HepG2 (cell line): ENCODE data around the gene KPNA3. TPM values are rescaled to one million over a fixed set of nuclear protein-coding genes. Genes with fewer than 3 reads are reported as not detected.

Source experiments
- ATAC-seq: fragments of 200-7000 bp; cut with Tn5 transposase; 3 replicates; pipeline ENCODE4 v1.9.1; 2020; ENCODE audit warnings: mild to moderate bottlenecking, moderate library complexity
- BruUV-seq: library from RNA; stranded (reverse); fragments of 400-500 nt; replicated peaks from 2 replicates; lab custom pipeline; 2021; lab: Mats Ljungman, UMichigan
- CTCF ChIA-PET: fragments of 300-600 bp; formaldehyde crosslinking; extraction: SDS; loops from one replicate; lab custom pipeline; 2021; ENCODE audit warnings: low total read pairs, inconsistent platforms, low intra/inter-chr PET ratio; lab: Yijun Ruan, JAX
- POLR2A ChIA-PET: fragments of 350-600 bp; sonication (Branson Sonifier 250); formaldehyde crosslinking; loops from one replicate; lab custom pipeline; 2020; ENCODE audit warnings: antibody characterized with exemption, inconsistent platforms; lab: Yijun Ruan, JAX
- DNase-seq: peaks from one replicate; pipeline ENCODE4 v3.0.0-alpha.2; 2015; ENCODE audit warnings: low spot score
- FAIRE-seq: peaks from 3 replicates; lab custom pipeline; 2011; peaks lifted over from hg19 to GRCh38; lab: Jason Lieb, UNC
- H2AFZ ChIP-seq: one replicate; pipeline ENCODE4 v1.6.1; 2011; ENCODE audit warnings: low read length, inconsistent platforms
- H3K27ac ChIP-seq: fragments of 300-600 bp; 3 replicates; pipeline ENCODE4 v1.8.0; 2011; ENCODE audit warnings: mixed run types, mild to moderate bottlenecking, mixed read lengths, low read length, inconsistent platforms; ENCODE audit not compliant: insufficient read depth; ENCODE audit errors: extremely low read length
- H3K27me3 ChIP-seq, 2 experiments: fragments of 200-600 bp in 1 of 2; 2 replicates in 1 of 2; 3 replicates in 1 of 2; pipeline versions ENCODE4 v1.6.0 to v1.8.0; 2011; ENCODE audit warnings: low read length in 2 of 2, mild to moderate bottlenecking in 2 of 2, moderate library complexity in 2 of 2, inconsistent platforms in 1 of 2; ENCODE audit not compliant: insufficient read depth in 2 of 2, control insufficient read depth in 1 of 2
- H3K36me3 ChIP-seq, 2 experiments: fragments of 200-600 bp in 1 of 2; replicated peaks in 1 of 2; 2 replicates in 1 of 2; 3 replicates in 1 of 2; pipeline versions ENCODE4 v1.5.1 to v1.8.0; 2011; ENCODE audit warnings: low read length in 2 of 2, inconsistent platforms in 1 of 2; ENCODE audit not compliant: insufficient read depth in 2 of 2, control insufficient read depth in 1 of 2
- H3K4me1 ChIP-seq: 2 replicates; pipeline ENCODE4 v1.5.1; 2012; ENCODE audit warnings: low read length, inconsistent platforms; ENCODE audit not compliant: insufficient read depth
- H3K4me2 ChIP-seq: 2 replicates; pipeline ENCODE4 v1.6.0; 2011; ENCODE audit warnings: low read depth, low read length, inconsistent platforms
- H3K4me3 ChIP-seq, 3 experiments: fragments of 200-600 bp in 1 of 3; sonication (generic), shearing (Covaris generic) in 1 of 3; replicated peaks in 1 of 3; 2 replicates each; pipeline ENCODE4 v1.5.1; 2011 to 2016; ENCODE audit warnings: low read length in 3 of 3, inconsistent platforms in 2 of 3, low read depth in 2 of 3, mild to moderate bottlenecking in 2 of 3, control low read depth in 1 of 3, mixed read lengths in 1 of 3; ENCODE audit not compliant: insufficient read depth in 1 of 3
- H3K79me2 ChIP-seq: one replicate; pipeline ENCODE4 v1.6.1; 2011; ENCODE audit warnings: low read length, inconsistent platforms; ENCODE audit not compliant: insufficient read depth
- H3K9ac ChIP-seq: 2 replicates; pipeline ENCODE4 v1.6.0; 2011; ENCODE audit warnings: mild to moderate bottlenecking, low read depth, low read length, inconsistent platforms; ENCODE audit not compliant: insufficient read depth
- H3K9me3 ChIP-seq: 2 replicates; pipeline ENCODE4 v1.5.1; 2012; ENCODE audit warnings: mild to moderate bottlenecking, low read length
- H4K20me1 ChIP-seq: 2 replicates; pipeline ENCODE4 v1.6.0; 2011; ENCODE audit warnings: inconsistent platforms, mild to moderate bottlenecking, low read length, moderate library complexity; ENCODE audit not compliant: insufficient read depth
- BCL6 ChIP-seq: IDR thresholded peaks from 2 replicates; pipeline ENCODE4 v1.6.1; 2016; ENCODE audit warnings: missing genetic modification reagents, missing compliant biosample characterization
- CEBPB ChIP-seq: IDR thresholded peaks from 2 replicates; pipeline ENCODE4 v1.6.1; 2011; ENCODE audit warnings: low read depth, low read length, improper control_type of control experiment, borderline replicate concordance
- GATAD2A ChIP-seq: IDR thresholded peaks from 2 replicates; pipeline ENCODE4 v1.6.1; 2016
- HMG20B ChIP-seq: conservative IDR thresholded peaks from 2 replicates; pipeline ENCODE4 v1.6.1; 2016; ENCODE audit warnings: missing genetic modification reagents, missing compliant biosample characterization
- ISL2 ChIP-seq: sonication (generic); formaldehyde crosslinking; IDR thresholded peaks from 2 replicates; pipeline ENCODE4 v1.5.0; 2020; ENCODE audit warnings: missing genetic modification reagents
- ISX ChIP-seq: sonication (generic); formaldehyde crosslinking; conservative IDR thresholded peaks from 2 replicates; pipeline ENCODE4 v1.5.0; 2020; ENCODE audit warnings: missing genetic modification reagents
- KMT2A ChIP-seq: sonication (generic); formaldehyde crosslinking; IDR thresholded peaks from 2 replicates; pipeline ENCODE4 v1.4.0; 2020; ENCODE audit warnings: missing genetic modification reagents
- KMT2B ChIP-seq: IDR thresholded peaks from 2 replicates; pipeline ENCODE4 v1.6.1; 2016; ENCODE audit warnings: missing genetic modification reagents, missing compliant biosample characterization
- MAFF ChIP-seq: IDR thresholded peaks from 2 replicates; pipeline ENCODE4 v1.6.1; 2011; ENCODE audit warnings: low read depth, low read length, improper control_type of control experiment
- NCOA5 ChIP-seq: sonication (generic); formaldehyde crosslinking; IDR thresholded peaks from 2 replicates; pipeline ENCODE4 v1.4.0; 2020; ENCODE audit warnings: missing genetic modification reagents
- RXRB ChIP-seq: IDR thresholded peaks from 2 replicates; pipeline ENCODE4 v1.6.1; 2016; ENCODE audit warnings: borderline replicate concordance, missing genetic modification reagents, missing compliant biosample characterization
- THAP11 ChIP-seq: IDR thresholded peaks from 2 replicates; pipeline ENCODE4 v1.6.1; 2016; ENCODE audit warnings: missing biosample characterization, missing genetic modification reagents
- ZNF644 ChIP-seq: IDR thresholded peaks from 2 replicates; pipeline ENCODE4 v1.6.1; 2016; ENCODE audit warnings: low read depth
- ZNF768 ChIP-seq: sonication (generic); formaldehyde crosslinking; IDR thresholded peaks from 2 replicates; pipeline ENCODE4 v1.4.0; 2020; ENCODE audit warnings: missing genetic modification reagents
- ZNF841 ChIP-seq: sonication (generic); formaldehyde crosslinking; IDR thresholded peaks from 2 replicates; pipeline ENCODE4 v1.8.1; 2023; ENCODE audit warnings: missing genetic modification reagents, borderline replicate concordance
- WGBS: methylation state at CpG from one replicate; pipeline ENCODE4 v1.1.6; 2017; ENCODE audit warnings: low lambda C conversion rate; 5-methylcytosine and 5-hydroxymethylcytosine counted together
- in situ Hi-C: cut with HindIII; loops from 2 replicates; pipeline ENCODE4 v1.10.0; 2017; ENCODE audit warnings: low pct_unique_long_range_greater_than_20kb; ENCODE audit not compliant: extremely low pct_ligation_motif_present
- intact Hi-C: fragments of 100-400 bp; cut with micrococcal nuclease; formaldehyde crosslinking; loops from one replicate; pipeline ENCODE4 v1.10.0; 2022; ENCODE audit not compliant: unreplicated experiment
- polyA plus RNA-seq, 8 experiments: library from polyadenylated mRNA; depleted of rRNA in 3 of 8; stranded (reverse) in 7 of 8; unstranded in 1 of 8; fragments of >200 nt; fragmentation: Illumina TruSeq in 4 of 8; extraction: Trizol in 4 of 8; gene quantifications; 2 replicates each; pipeline versions ENCODE4 v1.2.1 to v1.2.3, GENCODE V29; 2011 to 2016; ENCODE audit warnings: low read depth in 4 of 8, missing spikeins in 1 of 8, mixed read lengths in 1 of 8; ENCODE audit not compliant: insufficient read depth in 1 of 8
- total RNA-seq, 5 experiments: library from RNA; depleted of rRNA; stranded (reverse); fragments of >200 nt; fragmentation: Illumina TruSeq; extraction: Trizol; gene quantifications; 2 replicates each; pipeline ENCODE4 v1.2.3, GENCODE V29; 2016; ENCODE audit warnings: low read depth in 1 of 5
- TF ChIP-seq, protein P1 (sequence below): sonication (generic); formaldehyde crosslinking; IDR thresholded peaks from 2 replicates; pipeline ENCODE4 v1.4.0; 2020; ENCODE audit warnings: missing genetic modification reagents

The KPNA3 gene
- total and polyA plus RNA-seq, 2 of the 13 experiments (the other 11 are each of a cell fraction or from before 2014, with no cell fraction given), result 13.0 to 28.9 TPM

DNA sequence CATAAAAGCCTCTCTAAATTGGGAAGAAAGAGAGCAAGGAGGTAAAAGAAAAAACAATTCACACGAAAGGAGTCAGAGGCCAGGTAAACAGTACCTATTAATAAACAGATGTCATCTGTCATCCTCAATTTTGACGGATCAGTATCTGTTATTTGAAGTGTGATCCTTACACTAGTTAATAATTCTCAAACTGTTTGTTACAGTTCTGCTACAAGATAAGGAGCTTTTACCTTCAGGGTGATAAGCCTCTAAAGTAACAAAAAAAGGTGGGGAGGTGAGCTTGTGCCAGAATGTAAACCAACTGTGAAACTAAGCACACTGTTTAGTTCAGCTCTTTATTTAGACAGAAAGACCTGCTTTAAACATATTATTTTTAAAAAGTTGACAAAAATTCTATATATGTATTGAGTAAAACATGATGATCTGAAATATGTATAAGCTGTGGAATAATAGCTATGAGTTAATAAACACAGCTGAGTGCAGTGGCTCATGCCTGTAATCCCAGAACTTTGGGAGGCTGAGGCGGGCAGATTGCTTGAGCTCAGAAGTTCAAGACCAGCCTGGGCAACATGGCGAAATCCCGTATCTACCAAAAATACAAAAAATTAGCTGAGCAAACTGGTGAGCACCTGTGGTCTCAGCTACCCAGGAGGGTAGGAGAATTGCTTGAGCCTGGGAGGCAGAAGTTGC is 52.8 kb downstream of the KPNA3 start (continued):
- peak; percentile 52; the same call in 1 of the 2 replicates for TF ChIP-seq KMT2B (CRISPR knock-in tag)
- TF ChIP-seq ISL2 (CRISPR knock-in tag), result peak; percentile 85
- no peak for TF ChIP-seq KMT2A (CRISPR knock-in tag)
- TF ChIP-seq HMG20B (CRISPR knock-in tag), result peak; percentile 90; the same call in 1 of the 2 replicates
- TF ChIP-seq ZNF768, result no peak
- no peak for TF ChIP-seq NCOA5 (CRISPR knock-in tag)
- TF ChIP-seq RXRB, result peak; percentile 25; the same call in 1 of the 2 replicates

DNA sequence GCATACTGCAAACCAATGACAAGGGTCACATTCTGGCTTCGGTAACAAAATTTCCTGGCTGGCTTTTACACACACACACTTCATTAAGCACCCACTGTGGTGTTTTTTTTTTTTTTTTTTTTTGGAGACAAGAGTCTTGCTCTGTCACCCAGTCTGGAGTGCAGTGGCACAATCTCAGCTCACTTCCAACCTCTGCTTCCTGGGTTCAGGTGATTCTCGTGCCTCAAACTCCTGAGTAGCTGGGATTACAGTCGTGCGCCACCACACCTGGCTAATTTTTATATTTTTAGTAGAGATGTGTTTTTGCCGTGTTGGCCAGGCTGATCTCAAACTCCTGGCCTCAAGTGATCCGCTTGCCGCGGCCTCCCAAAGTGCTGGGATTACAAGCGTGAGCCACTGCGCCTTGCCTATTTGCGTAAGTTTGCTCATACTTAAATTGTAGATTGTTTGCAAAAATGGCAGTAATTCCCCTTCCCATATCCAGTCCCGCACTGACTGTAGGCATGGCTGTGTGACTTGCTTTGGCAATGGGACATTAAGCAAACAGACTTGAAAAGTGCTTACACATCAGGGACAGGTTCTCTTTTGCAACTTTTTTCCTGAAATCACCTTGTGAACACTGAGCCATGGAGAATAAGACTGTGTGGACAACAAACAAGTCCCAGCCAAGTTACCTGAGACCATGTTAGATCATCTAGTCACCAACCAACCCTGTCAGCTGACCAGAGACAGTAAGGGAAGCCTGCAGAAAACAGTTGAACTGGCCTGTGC is 59.1 kb downstream of the KPNA3 start:
- WGBS, result 91% methylated on average over 12 of the region's 12 CpGs
- Histone ChIP-seq H3K4me2 (no peak overlapping the region; the same call in 1 of the 2 replicates), H3K9ac (no peak overlapping the region), H3K4me3 (no peak overlapping the region), H3K9me3 (no peaks in the 10 kb centered on the region), H3K27me3 (no peaks in the 10 kb centered on the region), H4K20me1 (no peaks in the 10 kb centered on the region; the same call in 1 of the 2 replicates), H2AFZ (no peak overlapping the region), H3K4me1 (peaks cover 9% of the 10 kb centered on the region), H3K79me2 (no peaks in the 10 kb centered on the region), H3K27ac (no peak overlapping the region), H3K36me3 (peaks cover 1 to 12% of the 10 kb centered on the region in 2 experiments; a peak in 3 of 5 replicates)
- ATAC-seq (peak; percentile 70), DNase-seq (peak; percentile 59), FAIRE-seq (peak; percentile 72)
- POLR2A ChIA-PET, result interaction anchor here (0.7 kb wide), 1 partner anchor 42 kb away, joined by 4 read pairs; the partner anchor contains the start of gene EBPL
- in situ Hi-C loops (no loop called here), intact Hi-C loops (no loop called here)
- CTCF ChIA-PET, result no interaction called here
- BruUV-seq, result no TSS peak
- TF ChIP-seq ZNF644 (peak; percentile 40; the same call in 1 of the 2 replicates), CEBPB (peak; percentile 23; the same call in 1 of the 2 replicates), BCL6 (CRISPR knock-in tag) (peak; percentile 61), ISX (CRISPR knock-in tag) (no peak), ZNF841 (no peak), GATAD2A (CRISPR knock-in tag) (peak; percentile 51; the same call in 1 of the 2 replicates), THAP11 (CRISPR knock-in tag) (no peak), MAFF (peak; percentile 28; the same call in 1 of the 2 replicates)
- TF ChIP-seq, protein P1, sequence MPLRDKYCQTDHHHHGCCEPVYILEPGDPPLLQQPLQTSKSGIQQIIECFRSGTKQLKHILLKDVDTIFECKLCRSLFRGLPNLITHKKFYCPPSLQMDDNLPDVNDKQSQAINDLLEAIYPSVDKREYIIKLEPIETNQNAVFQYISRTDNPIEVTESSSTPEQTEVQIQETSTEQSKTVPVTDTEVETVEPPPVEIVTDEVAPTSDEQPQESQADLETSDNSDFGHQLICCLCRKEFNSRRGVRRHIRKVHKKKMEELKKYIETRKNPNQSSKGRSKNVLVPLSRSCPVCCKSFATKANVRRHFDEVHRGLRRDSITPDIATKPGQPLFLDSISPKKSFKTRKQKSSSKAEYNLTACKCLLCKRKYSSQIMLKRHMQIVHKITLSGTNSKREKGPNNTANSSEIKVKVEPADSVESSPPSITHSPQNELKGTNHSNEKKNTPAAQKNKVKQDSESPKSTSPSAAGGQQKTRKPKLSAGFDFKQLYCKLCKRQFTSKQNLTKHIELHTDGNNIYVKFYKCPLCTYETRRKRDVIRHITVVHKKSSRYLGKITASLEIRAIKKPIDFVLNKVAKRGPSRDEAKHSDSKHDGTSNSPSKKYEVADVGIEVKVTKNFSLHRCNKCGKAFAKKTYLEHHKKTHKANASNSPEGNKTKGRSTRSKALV (CRISPR knock-in tag), result no peak
